Lower lobe of right lung (tissue), 2 donors: ENCODE data around the gene TMEM69. TPM values are rescaled to one million over a fixed set of nuclear protein-coding genes. Genes with fewer than 3 reads are reported as not detected.
"Not testable (repeated sequence)": the region's sequence is repeated elsewhere in the genome, so short reads cannot be mapped to it uniquely, and the experiment has no call there.

ENCODE experiments used
- ATAC-seq, 2 donors: fragments of 200-7000 bp; cut with Tn5 transposase; one replicate each; pipeline ENCODE4 v1.9.1; 2020 to 2022; ENCODE audit warnings: mild to moderate bottlenecking in 2 of 2, moderate library complexity in 2 of 2
- DNase-seq: peaks from one replicate; pipeline ENCODE4 v3.0.0-alpha.2; 2020
- H3K27ac ChIP-seq: fragments of 200-600 bp; one replicate; pipeline ENCODE4 v1.8.0; 2022
- H3K27me3 ChIP-seq: fragments of 200-600 bp; one replicate; pipeline ENCODE4 v1.8.0; 2022; ENCODE audit warnings: low read depth
- H3K36me3 ChIP-seq: fragments of 200-600 bp; one replicate; pipeline ENCODE4 v1.8.0; 2022; ENCODE audit warnings: mild to moderate bottlenecking
- H3K4me1 ChIP-seq: fragments of 200-600 bp; one replicate; pipeline ENCODE4 v1.8.0; 2022
- H3K4me3 ChIP-seq: fragments of 200-600 bp; one replicate; pipeline ENCODE4 v1.8.0; 2022; ENCODE audit warnings: mild to moderate bottlenecking
- H3K9me3 ChIP-seq: fragments of 200-600 bp; one replicate; pipeline ENCODE4 v1.8.0; 2022
- CTCF ChIP-seq: fragments of 200-600 bp; IDR thresholded peaks from one replicate; pipeline ENCODE4 v1.8.0; 2022; ENCODE audit warnings: antibody characterized with exemption, mild to moderate bottlenecking
- intact Hi-C: fragments of 100-400 bp; cut with DNase I; formaldehyde crosslinking; loops from one replicate; pipeline ENCODE4 v1.11.0; 2022
- total RNA-seq: library from RNA; stranded (reverse); fragmentation: NEBNext Ultra II Directional; extraction: Animal tissue kit (Norgen Biotek cat#: 25700); gene quantifications from one replicate; pipeline ENCODE4 v1.2.1, GENCODE V29; 2021
- donor health status: DM: no; HTN: yes; CAD: no; lungs with severe emphysema.

TMEM69 gene
- total RNA-seq, 1 donor from 2014 or later, result 16.8 TPM

GRCh38 chr1:45716700-45717099 is 28.7 kb downstream of the TMEM69 start:
- peaks cover 54% of the 10 kb centered on the region for H3K36me3 ChIP-seq
- intact Hi-C loops, result no loop called here

GRCh38 chr1:45717386-45717785 is 29.4 kb downstream of the TMEM69 start:
- intact Hi-C loops, result not testable (repeated sequence)

More at GRCh38 chr1:45716700-45717099, 28.7 kb downstream of the TMEM69 start:
- Histone ChIP-seq H3K4me3 (no peak overlapping the region), H3K4me1 (no peaks in the 10 kb centered on the region), H3K27ac (no peak overlapping the region), H3K9me3 (no peaks in the 10 kb centered on the region), H3K27me3 (no peaks in the 10 kb centered on the region)
- ATAC-seq, result no peak
- DNase-seq, result no peak
- no peak for TF ChIP-seq CTCF

GRCh38 chr1:45718289-45718688 is 30.3 kb downstream of the TMEM69 start:
- Histone ChIP-seq H3K36me3 (peaks cover 46% of the 10 kb centered on the region), H3K4me3 (no peak overlapping the region), H3K4me1 (peaks cover 5% of the 10 kb centered on the region), H3K27me3 (no peaks in the 10 kb centered on the region), H3K9me3 (no peaks in the 10 kb centered on the region), H3K27ac (no peak overlapping the region)
- DNase-seq, result no peak
- intact Hi-C loops, result no loop called here
- ATAC-seq, result no peak
- TF ChIP-seq CTCF, result no peak

More at GRCh38 chr1:45717386-45717785, 29.4 kb downstream of the TMEM69 start:
- H3K4me1 ChIP-seq, ATAC-seq, H3K4me3 ChIP-seq, DNase-seq, H3K9me3 ChIP-seq, H3K27ac ChIP-seq, H3K27me3 ChIP-seq: not testable (repeated sequence)
- peaks cover 51% of the 10 kb centered on the region for H3K36me3 ChIP-seq

GRCh38 chr1:45721207-45721606 is 33.2 kb downstream of the TMEM69 start:
- no peak for ATAC-seq
- Histone ChIP-seq H3K27ac (no peak overlapping the region), H3K4me3 (no peak overlapping the region), H3K9me3 (no peaks in the 10 kb centered on the region), H3K4me1 (peaks cover 5% of the 10 kb centered on the region), H3K27me3 (no peaks in the 10 kb centered on the region), H3K36me3 (peaks cover 20% of the 10 kb centered on the region)
- no peak for DNase-seq
- intact Hi-C loops, result no loop called here
- TF ChIP-seq CTCF, result no peak

- no peak for TF ChIP-seq CTCF
- no peak for DNase-seq
- peak in 1 of 2 donors; percentile 52 for ATAC-seq
- no peaks in the 10 kb centered on the region for H3K27me3 ChIP-seq
- H3K4me1 ChIP-seq, result peaks cover 5% of the 10 kb centered on the region
- H3K9me3 ChIP-seq, result no peaks in the 10 kb centered on the region
- intact Hi-C loops, result no loop called here
- no peak overlapping the region for H3K4me3 ChIP-seq
- H3K36me3 ChIP-seq, result peaks cover 26% of the 10 kb centered on the region
- H3K27ac ChIP-seq, result no peak overlapping the region
These were observed 34.8 kb downstream of the TMEM69 start for GRCh38 chr1:45722809-45723208.

- ATAC-seq, result no peak
- Histone ChIP-seq H3K27ac (no peak overlapping the region), H3K36me3 (peaks cover 23% of the 10 kb centered on the region), H3K9me3 (no peaks in the 10 kb centered on the region), H3K27me3 (no peaks in the 10 kb centered on the region), H3K4me3 (no peak overlapping the region), H3K4me1 (peaks cover 5% of the 10 kb centered on the region)
- no peak for DNase-seq
- TF ChIP-seq CTCF, result no peak
- intact Hi-C loops, result no loop called here
These were observed 35.4 kb downstream of the TMEM69 start for GRCh38 chr1:45723248-45723930.

GRCh38 chr1:45726007-45726406 is 38.0 kb downstream of the TMEM69 start:
- not testable (repeated sequence) for H3K27ac ChIP-seq, DNase-seq, ATAC-seq

More at GRCh38 chr1:45726007-45726406, 38.0 kb downstream of the TMEM69 start:
- H3K4me3 ChIP-seq, H3K27me3 ChIP-seq, intact Hi-C loops, H3K9me3 ChIP-seq: not testable (repeated sequence)
- peaks cover 12% of the 10 kb centered on the region for H3K4me1 ChIP-seq
- peaks cover 23% of the 10 kb centered on the region for H3K36me3 ChIP-seq
